Activated T-helper 2 cell treated with anti-CD3 and anti-CD28 coated beads, Interferon-gamma antibody, Interleukin-2, Interleukin-4, amounts not matched to agents 10 μg/mL and 5 μg/mL and 100 μg/mL, durations not matched to agents 14 hours and 24 hours and 36 hours (primary cell): ENCODE data around the gene MDK. TPM values are rescaled to one million over a fixed set of nuclear protein-coding genes. Genes with fewer than 3 reads are reported as not detected.

Experiments
- DNase-seq: peaks from one replicate; pipeline ENCODE4 v3.0.0; 2021; ENCODE audit warnings: low spot score
- H3K27ac Mint-ChIP-seq: one replicate; pipeline ENCODE4 v1.8.0; 2021; ENCODE audit warnings: mixed read lengths
- H3K27me3 Mint-ChIP-seq: one replicate; pipeline ENCODE4 v1.8.0; 2021; ENCODE audit warnings: low read depth, mixed read lengths
- H3K36me3 Mint-ChIP-seq: one replicate; pipeline ENCODE4 v1.8.0; 2021; ENCODE audit warnings: low read depth, mixed read lengths
- H3K4me1 Mint-ChIP-seq: one replicate; pipeline ENCODE4 v1.8.0; 2021; ENCODE audit warnings: low read depth, mixed read lengths
- H3K4me3 Mint-ChIP-seq: one replicate; pipeline ENCODE4 v1.8.0; 2021; ENCODE audit warnings: low read depth, mild to moderate bottlenecking, moderate library complexity, mixed read lengths
- H3K9me3 Mint-ChIP-seq: one replicate; pipeline ENCODE4 v1.8.0; 2021; ENCODE audit warnings: mixed read lengths
- intact Hi-C: fragments of 100-400 bp; cut with micrococcal nuclease; formaldehyde crosslinking; loops from one replicate; pipeline ENCODE4 v1.15.1; 2023
- total RNA-seq: library from RNA; stranded (reverse); gene quantifications from 2 replicates; pipeline ENCODE4 v1.2.3, GENCODE V29; 2022

The MDK gene
- total RNA-seq, 1 donor from 2014 or later, result 2.8 TPM

- H3K27ac Mint-ChIP-seq, result no peak overlapping the region
- no peak for DNase-seq
- H3K27me3 Mint-ChIP-seq, result peaks cover 26% of the 10 kb centered on the region
These were observed 41.7 kb upstream of the MDK start for GRCh38 chr11:46339816-46340215.

GRCh38 chr11:46341454-46341853, 40.0 kb upstream of the MDK start:
- no peak for DNase-seq
- H3K36me3 Mint-ChIP-seq, result no peaks in the 10 kb centered on the region
- intact Hi-C loops, result no loop called here
- H3K27ac Mint-ChIP-seq, result no peak overlapping the region
- H3K4me1 Mint-ChIP-seq, result peaks cover 47% of the 10 kb centered on the region
- peaks cover 16% of the 10 kb centered on the region for H3K27me3 Mint-ChIP-seq
- H3K4me3 Mint-ChIP-seq, result no peak overlapping the region
- H3K9me3 Mint-ChIP-seq, result no peaks in the 10 kb centered on the region

More at GRCh38 chr11:46339816-46340215, 41.7 kb upstream of the MDK start:
- Mint-ChIP-seq H3K4me1 (peaks cover 34% of the 10 kb centered on the region), H3K36me3 (no peaks in the 10 kb centered on the region), H3K4me3 (no peak overlapping the region), H3K9me3 (no peaks in the 10 kb centered on the region)
- intact Hi-C loops, result no loop called here

GRCh38 chr11:46342239-46342638, 39.2 kb upstream of the MDK start:
- no peak overlapping the region for H3K27ac Mint-ChIP-seq
- H3K4me1 Mint-ChIP-seq, result peaks cover 50% of the 10 kb centered on the region
- no peak overlapping the region for H3K4me3 Mint-ChIP-seq
- intact Hi-C loops, result no loop called here
- no peaks in the 10 kb centered on the region for H3K36me3 Mint-ChIP-seq
- no peak for DNase-seq
- H3K27me3 Mint-ChIP-seq, result peaks cover 16% of the 10 kb centered on the region
- no peaks in the 10 kb centered on the region for H3K9me3 Mint-ChIP-seq

- DNase-seq, result no peak
- Mint-ChIP-seq H3K4me1 (peaks cover 44% of the 10 kb centered on the region), H3K27ac (no peak overlapping the region), H3K27me3 (peaks cover 16% of the 10 kb centered on the region), H3K36me3 (no peaks in the 10 kb centered on the region), H3K9me3 (no peaks in the 10 kb centered on the region), H3K4me3 (no peak overlapping the region)
- intact Hi-C loops, result no loop called here
These were observed 37.9 kb upstream of the MDK start for GRCh38 chr11:46343520-46343919.

GRCh38 chr11:46345131-46345597, 36.3 kb upstream of the MDK start:
- Mint-ChIP-seq H3K27me3 (peaks cover 14% of the 10 kb centered on the region), H3K27ac (peak overlapping the region; percentile 46), H3K36me3 (peaks cover 11% of the 10 kb centered on the region), H3K4me1 (peaks cover 51% of the 10 kb centered on the region), H3K9me3 (no peaks in the 10 kb centered on the region), H3K4me3 (peak overlapping the region; percentile 81)
- no peak for DNase-seq
- intact Hi-C loops, result loop anchor here (5.0 kb wide), 1 partner anchor 223 kb away; the partner anchor contains the start of gene PHF21A

- peaks cover 14% of the 10 kb centered on the region for H3K27me3 Mint-ChIP-seq
- H3K4me1 Mint-ChIP-seq, result peaks cover 51% of the 10 kb centered on the region
- H3K4me3 Mint-ChIP-seq, result peak overlapping the region; percentile 81
These were observed 35.5 kb upstream of the MDK start for GRCh38 chr11:46345881-46346484.

GRCh38 chr11:46346886-46347636, 34.4 kb upstream of the MDK start, which contains the start of gene DGKZ:
Gene DGKZ (plus strand): TSS chr11:46347463. CDS start chr11:46347660, 197 bp downstream.
- H3K4me1 Mint-ChIP-seq, result peaks cover 52% of the 10 kb centered on the region
- peak; percentile 90 for DNase-seq
- peak within 1 kb of the TSS; percentile 83 for H3K27ac Mint-ChIP-seq
- H3K4me3 Mint-ChIP-seq, result peak within 1 kb of the TSS; percentile 84
- peaks cover 18% of the 10 kb centered on the region for H3K36me3 Mint-ChIP-seq
- no peaks in the 10 kb centered on the region for H3K9me3 Mint-ChIP-seq
- intact Hi-C loops, result loop anchor here (2.0 to 5.0 kb wide), 2 partner anchors 16 to 225 kb away; partner anchors contain the start of gene PHF21A
- peaks cover 9% of the 10 kb centered on the region for H3K27me3 Mint-ChIP-seq

More at GRCh38 chr11:46345881-46346484, 35.5 kb upstream of the MDK start:
- DNase-seq, result peak; percentile 36
- no peaks in the 10 kb centered on the region for H3K9me3 Mint-ChIP-seq
- H3K36me3 Mint-ChIP-seq, result peaks cover 14% of the 10 kb centered on the region
- intact Hi-C loops, result loop anchor here (2.0 to 5.0 kb wide), 2 partner anchors 15 to 224 kb away; partner anchors contain the start of gene PHF21A
- H3K27ac Mint-ChIP-seq, result peak overlapping the region; percentile 76

- H3K4me1 Mint-ChIP-seq, result peaks cover 49% of the 10 kb centered on the region
- no peaks in the 10 kb centered on the region for H3K9me3 Mint-ChIP-seq
- peak overlapping the region; percentile 84 for H3K4me3 Mint-ChIP-seq
- DNase-seq, result no peak
- H3K27me3 Mint-ChIP-seq, result peaks cover 9% of the 10 kb centered on the region
- no peak overlapping the region for H3K27ac Mint-ChIP-seq
- H3K36me3 Mint-ChIP-seq, result peaks cover 20% of the 10 kb centered on the region
- intact Hi-C loops, result loop anchor here (1.0 to 5.0 kb wide), 3 partner anchors 17 to 270 kb away; partner anchors contain the start of genes ATG13, HARBI1 and PHF21A
These were observed 33.7 kb upstream of the MDK start for GRCh38 chr11:46347637-46348311.

GRCh38 chr11:46348566-46349401, 32.7 kb upstream of the MDK start:
- peaks cover 6% of the 10 kb centered on the region for H3K27me3 Mint-ChIP-seq
- H3K9me3 Mint-ChIP-seq, result no peaks in the 10 kb centered on the region
- intact Hi-C loops, result loop anchor here (1.0 to 5.0 kb wide), 4 partner anchors 13 to 269 kb away; partner anchors contain the start of genes ATG13, HARBI1 and PHF21A
- peak; percentile 55 for DNase-seq
- H3K36me3 Mint-ChIP-seq, result peaks cover 22% of the 10 kb centered on the region
- peak overlapping the region; percentile 83 for H3K27ac Mint-ChIP-seq
- H3K4me1 Mint-ChIP-seq, result peaks cover 60% of the 10 kb centered on the region
- H3K4me3 Mint-ChIP-seq, result peak overlapping the region; percentile 84

- peaks cover 29% of the 10 kb centered on the region for H3K36me3 Mint-ChIP-seq
- H3K4me1 Mint-ChIP-seq, result peaks cover 57% of the 10 kb centered on the region
- no peaks in the 10 kb centered on the region for H3K9me3 Mint-ChIP-seq
- intact Hi-C loops, result no loop called here
- no peak overlapping the region for H3K27ac Mint-ChIP-seq
- H3K4me3 Mint-ChIP-seq, result no peak overlapping the region
- H3K27me3 Mint-ChIP-seq, result no peaks in the 10 kb centered on the region
- DNase-seq, result no peak
These were observed 30.8 kb upstream of the MDK start for GRCh38 chr11:46350695-46351094.

- no peaks in the 10 kb centered on the region for H3K27me3 Mint-ChIP-seq
- no peak overlapping the region for H3K27ac Mint-ChIP-seq
- intact Hi-C loops, result no loop called here
These were observed 30.3 kb upstream of the MDK start for GRCh38 chr11:46351148-46351547.

GRCh38 chr11:46351606-46352005, 29.9 kb upstream of the MDK start:
- H3K9me3 Mint-ChIP-seq, result no peaks in the 10 kb centered on the region
- peaks cover 29% of the 10 kb centered on the region for H3K36me3 Mint-ChIP-seq
- DNase-seq, result no peak
- no peaks in the 10 kb centered on the region for H3K27me3 Mint-ChIP-seq
- peaks cover 48% of the 10 kb centered on the region for H3K4me1 Mint-ChIP-seq
- intact Hi-C loops, result loop anchor here (2.0 kb wide), 1 partner anchor 29 kb away; the partner anchor contains the start of gene MDK
- peak overlapping the region; percentile 73 for H3K4me3 Mint-ChIP-seq
- H3K27ac Mint-ChIP-seq, result no peak overlapping the region

More at GRCh38 chr11:46351148-46351547, 30.3 kb upstream of the MDK start:
- DNase-seq, result no peak
- Mint-ChIP-seq H3K9me3 (no peaks in the 10 kb centered on the region), H3K4me3 (peak overlapping the region; percentile 73), H3K36me3 (peaks cover 29% of the 10 kb centered on the region), H3K4me1 (peaks cover 52% of the 10 kb centered on the region)
